ENCODE measurements around the gene STOML3. TPM values are rescaled to one million over a fixed set of nuclear protein-coding genes. Genes with fewer than 3 reads are reported as not detected.

The STOML3 gene
- total RNA-seq, 1 donor = not detected

DNA sequence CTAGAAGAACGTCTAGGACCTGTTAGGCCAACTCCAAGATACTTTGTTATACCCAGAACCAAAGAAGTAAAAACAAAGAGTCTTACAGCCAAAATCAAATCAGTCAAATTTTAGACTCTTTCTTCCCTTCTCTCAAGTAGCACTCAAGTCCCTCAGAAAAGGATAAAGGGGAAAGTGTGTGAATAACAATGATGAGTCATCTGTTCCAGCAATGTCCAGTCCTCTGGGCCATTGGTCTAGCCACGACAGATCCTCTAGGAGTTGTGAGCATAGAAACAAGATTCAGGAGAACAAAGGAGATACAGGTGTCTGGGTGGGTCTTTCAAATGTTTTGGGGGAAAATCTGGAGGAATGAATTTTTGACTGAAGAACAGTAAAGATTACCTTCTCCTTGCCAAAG, 36.3 kb downstream of the STOML3 start:
- Histone ChIP-seq H3K9me3 (ENCODE audit: low read depth, low read length) (no peaks in the 10 kb centered on the region), H3K4me1 (ENCODE audit: insufficient read depth, low read length) (no peaks in the 10 kb centered on the region), H3K4me3 (ENCODE audit: insufficient read depth, low read length) (no peak overlapping the region), H3K79me2 (ENCODE audit: insufficient read depth, low read length) (no peaks in the 10 kb centered on the region), H3K27ac (ENCODE audit: low read depth, low read length) (no peak overlapping the region), H2AFZ (ENCODE audit: low read length) (no peak overlapping the region), H4K20me1 (ENCODE audit: insufficient read depth, low read length) (no peaks in the 10 kb centered on the region), H3K27me3 (ENCODE audit: insufficient read depth, low read length) (no peaks in the 10 kb centered on the region), H3K4me2 (ENCODE audit: insufficient read depth, low read length) (no peak overlapping the region), H3K36me3 (ENCODE audit: insufficient read depth, low read length) (no peaks in the 10 kb centered on the region)
- TF ChIP-seq, protein P1, sequence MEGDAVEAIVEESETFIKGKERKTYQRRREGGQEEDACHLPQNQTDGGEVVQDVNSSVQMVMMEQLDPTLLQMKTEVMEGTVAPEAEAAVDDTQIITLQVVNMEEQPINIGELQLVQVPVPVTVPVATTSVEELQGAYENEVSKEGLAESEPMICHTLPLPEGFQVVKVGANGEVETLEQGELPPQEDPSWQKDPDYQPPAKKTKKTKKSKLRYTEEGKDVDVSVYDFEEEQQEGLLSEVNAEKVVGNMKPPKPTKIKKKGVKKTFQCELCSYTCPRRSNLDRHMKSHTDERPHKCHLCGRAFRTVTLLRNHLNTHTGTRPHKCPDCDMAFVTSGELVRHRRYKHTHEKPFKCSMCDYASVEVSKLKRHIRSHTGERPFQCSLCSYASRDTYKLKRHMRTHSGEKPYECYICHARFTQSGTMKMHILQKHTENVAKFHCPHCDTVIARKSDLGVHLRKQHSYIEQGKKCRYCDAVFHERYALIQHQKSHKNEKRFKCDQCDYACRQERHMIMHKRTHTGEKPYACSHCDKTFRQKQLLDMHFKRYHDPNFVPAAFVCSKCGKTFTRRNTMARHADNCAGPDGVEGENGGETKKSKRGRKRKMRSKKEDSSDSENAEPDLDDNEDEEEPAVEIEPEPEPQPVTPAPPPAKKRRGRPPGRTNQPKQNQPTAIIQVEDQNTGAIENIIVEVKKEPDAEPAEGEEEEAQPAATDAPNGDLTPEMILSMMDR (IDR thresholded peaks at IDR 0.05; ENCODE audit: extremely low read depth, low read depth, low read length) = no peak
- DNase-seq (ENCODE audit: insufficient read length, low spot score, missing footprints) = no peak

DNA sequence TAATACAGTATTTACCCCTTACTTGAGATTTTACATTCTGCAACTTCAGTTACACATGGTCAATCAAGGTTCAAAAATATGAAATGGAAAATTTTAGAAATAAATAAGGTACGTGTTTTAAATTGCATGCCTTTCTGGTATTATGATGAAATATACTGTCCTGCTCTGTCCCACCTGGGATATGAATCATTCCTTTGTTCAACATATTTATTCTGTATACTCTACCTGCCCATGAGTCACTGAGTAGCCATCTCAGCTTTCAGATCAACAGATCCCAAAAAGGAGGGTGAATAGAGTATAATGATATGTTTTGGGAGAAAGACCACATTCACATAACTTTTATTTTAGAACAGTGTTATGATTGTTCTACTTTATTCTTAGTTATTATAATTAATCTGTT, 37.8 kb downstream of the STOML3 start:
- H3K27ac ChIP-seq (ENCODE audit: low read depth, low read length) = no peak overlapping the region
- H3K9me3 ChIP-seq (ENCODE audit: low read depth, low read length) = no peaks in the 10 kb centered on the region
- no peak overlapping the region for H3K4me2 ChIP-seq (ENCODE audit: insufficient read depth, low read length)
- H3K4me1 ChIP-seq (ENCODE audit: insufficient read depth, low read length) = no peaks in the 10 kb centered on the region
- no peaks in the 10 kb centered on the region for H3K79me2 ChIP-seq (ENCODE audit: insufficient read depth, low read length)
- H2AFZ ChIP-seq (ENCODE audit: low read length) = no peak overlapping the region
- H4K20me1 ChIP-seq (ENCODE audit: insufficient read depth, low read length) = no peaks in the 10 kb centered on the region
- TF ChIP-seq, protein P1 (IDR thresholded peaks at IDR 0.05; ENCODE audit: extremely low read depth, low read depth, low read length) = no peak
- H3K36me3 ChIP-seq (ENCODE audit: insufficient read depth, low read length) = no peaks in the 10 kb centered on the region
- H3K4me3 ChIP-seq (ENCODE audit: insufficient read depth, low read length) = no peak overlapping the region
- no peaks in the 10 kb centered on the region for H3K27me3 ChIP-seq (ENCODE audit: insufficient read depth, low read length)
- no peak for DNase-seq (ENCODE audit: insufficient read length, low spot score, missing footprints)

DNA sequence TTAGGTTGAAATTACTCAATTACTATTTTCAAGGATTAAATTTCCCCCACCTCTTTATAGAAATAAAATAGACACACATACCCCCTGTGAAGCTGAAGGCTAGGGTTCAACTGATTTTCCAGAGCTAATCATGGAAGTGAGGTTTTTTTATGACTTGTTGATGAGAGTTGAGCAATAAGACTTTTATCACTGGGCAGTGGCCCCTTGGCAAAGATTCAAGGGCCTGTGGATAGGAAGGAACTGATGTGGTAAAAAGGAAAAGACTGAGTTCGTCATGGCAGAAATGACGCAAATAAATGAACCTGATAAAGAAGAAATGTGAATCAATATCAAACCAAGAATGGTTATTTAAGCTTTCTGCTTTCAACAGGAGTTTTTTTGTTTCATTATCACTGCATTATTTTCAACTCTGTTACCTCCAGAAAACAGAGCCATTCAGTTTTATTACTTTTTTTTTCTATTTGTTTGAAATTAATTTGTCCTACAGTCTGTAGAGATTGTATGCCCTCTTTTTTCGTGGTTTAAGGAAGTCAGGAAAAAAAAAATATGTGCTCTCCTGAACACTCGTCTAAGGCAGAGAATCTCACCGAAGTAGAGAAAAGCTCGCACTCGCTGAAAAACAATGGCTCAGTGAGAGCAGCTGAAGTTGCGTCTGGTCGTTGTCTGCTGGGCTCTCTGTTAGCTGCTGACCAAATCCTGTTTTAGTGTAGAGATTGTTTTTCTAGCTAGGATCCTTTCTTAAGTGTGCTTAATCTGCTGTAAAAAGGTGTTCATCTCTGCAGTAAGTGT, 38.9 kb downstream of the STOML3 start:
- Histone ChIP-seq H3K27ac (ENCODE audit: low read depth, low read length) (no peak overlapping the region), H3K27me3 (ENCODE audit: insufficient read depth, low read length) (no peaks in the 10 kb centered on the region), H4K20me1 (ENCODE audit: insufficient read depth, low read length) (no peaks in the 10 kb centered on the region), H3K79me2 (ENCODE audit: insufficient read depth, low read length) (no peaks in the 10 kb centered on the region), H3K4me3 (ENCODE audit: insufficient read depth, low read length) (no peak overlapping the region), H3K9me3 (ENCODE audit: low read depth, low read length) (no peaks in the 10 kb centered on the region), H3K36me3 (ENCODE audit: insufficient read depth, low read length) (no peaks in the 10 kb centered on the region), H2AFZ (ENCODE audit: low read length) (no peak overlapping the region), H3K4me2 (ENCODE audit: insufficient read depth, low read length) (no peak overlapping the region), H3K4me1 (ENCODE audit: insufficient read depth, low read length) (no peaks in the 10 kb centered on the region)
- TF ChIP-seq, protein P1 (IDR thresholded peaks at IDR 0.05; ENCODE audit: extremely low read depth, low read depth, low read length) = no peak
- no peak for DNase-seq (ENCODE audit: insufficient read length, low spot score, missing footprints)

DNA sequence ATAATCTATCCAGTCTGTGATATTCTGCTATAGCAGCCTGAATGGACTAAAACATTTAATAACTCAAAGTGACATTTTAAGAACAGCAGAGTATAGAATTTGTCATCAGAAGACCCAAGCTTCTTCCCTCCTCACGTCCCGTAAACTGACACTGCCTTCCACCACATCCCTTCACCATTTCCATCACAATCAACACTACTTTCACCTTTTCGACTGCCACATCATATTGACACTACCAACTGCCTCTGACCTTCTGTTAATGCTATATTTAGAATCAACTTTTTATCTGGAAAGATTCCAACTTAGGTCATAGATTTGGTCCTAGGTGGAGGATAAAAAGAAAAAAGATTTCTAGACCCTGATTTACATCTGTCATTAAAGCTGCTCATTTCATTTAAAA, 39.6 kb downstream of the STOML3 start:
- peak; percentile 23 for DNase-seq (ENCODE audit: insufficient read length, low spot score, missing footprints)
- Histone ChIP-seq H3K36me3 (ENCODE audit: insufficient read depth, low read length) (no peaks in the 10 kb centered on the region), H3K4me3 (ENCODE audit: insufficient read depth, low read length) (no peak overlapping the region), H4K20me1 (ENCODE audit: insufficient read depth, low read length) (no peaks in the 10 kb centered on the region), H3K9me3 (ENCODE audit: low read depth, low read length) (no peaks in the 10 kb centered on the region), H3K27ac (ENCODE audit: low read depth, low read length) (no peak overlapping the region), H3K27me3 (ENCODE audit: insufficient read depth, low read length) (no peaks in the 10 kb centered on the region), H3K4me2 (ENCODE audit: insufficient read depth, low read length) (no peak overlapping the region), H3K4me1 (ENCODE audit: insufficient read depth, low read length) (no peaks in the 10 kb centered on the region), H3K79me2 (ENCODE audit: insufficient read depth, low read length) (no peaks in the 10 kb centered on the region), H2AFZ (ENCODE audit: low read length) (no peak overlapping the region)
- TF ChIP-seq, protein P1 (IDR thresholded peaks at IDR 0.05; ENCODE audit: extremely low read depth, low read depth, low read length) = no peak
